Measurements from ENCODE around the gene ANKRD28.
"Not testable (repeated sequence)": the region's sequence is repeated elsewhere in the genome, so short reads cannot be mapped to it uniquely, and the experiment has no call there.

The ANKRD28 gene

GRCh38 chr3:15634671-15635070 lies 163.1 kb downstream of the ANKRD28 start:
- no peak for DNase-seq (ENCODE audit: low read depth)

GRCh38 chr3:15633766-15634598 lies 163.8 kb downstream of the ANKRD28 start:
- DNase-seq (ENCODE audit: low read depth), result no peak

DNA sequence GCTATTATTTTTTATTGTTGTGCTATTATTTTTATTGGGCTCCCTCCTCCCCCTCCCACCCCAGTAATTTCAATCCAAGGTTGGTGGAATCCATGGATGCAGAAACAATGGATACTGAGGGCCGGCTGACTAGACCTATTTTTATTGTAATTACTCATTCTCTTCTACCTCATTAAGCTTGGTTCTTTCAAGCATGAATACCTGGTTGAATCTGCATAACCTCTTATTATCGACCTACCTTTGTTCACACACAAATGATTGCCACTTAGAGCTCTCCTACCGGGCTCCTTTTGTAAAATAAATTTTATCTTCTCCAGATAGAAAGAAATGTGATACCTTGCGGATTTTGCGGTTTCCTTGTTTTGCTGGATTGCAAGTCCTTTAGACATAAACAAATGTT lies 164.6 kb downstream of the ANKRD28 start:
- DNase-seq (ENCODE audit: low read depth), result no peak

GRCh38 chr3:15632212-15632580 lies 165.6 kb downstream of the ANKRD28 start:
- DNase-seq (ENCODE audit: low read depth), result no peak

DNA sequence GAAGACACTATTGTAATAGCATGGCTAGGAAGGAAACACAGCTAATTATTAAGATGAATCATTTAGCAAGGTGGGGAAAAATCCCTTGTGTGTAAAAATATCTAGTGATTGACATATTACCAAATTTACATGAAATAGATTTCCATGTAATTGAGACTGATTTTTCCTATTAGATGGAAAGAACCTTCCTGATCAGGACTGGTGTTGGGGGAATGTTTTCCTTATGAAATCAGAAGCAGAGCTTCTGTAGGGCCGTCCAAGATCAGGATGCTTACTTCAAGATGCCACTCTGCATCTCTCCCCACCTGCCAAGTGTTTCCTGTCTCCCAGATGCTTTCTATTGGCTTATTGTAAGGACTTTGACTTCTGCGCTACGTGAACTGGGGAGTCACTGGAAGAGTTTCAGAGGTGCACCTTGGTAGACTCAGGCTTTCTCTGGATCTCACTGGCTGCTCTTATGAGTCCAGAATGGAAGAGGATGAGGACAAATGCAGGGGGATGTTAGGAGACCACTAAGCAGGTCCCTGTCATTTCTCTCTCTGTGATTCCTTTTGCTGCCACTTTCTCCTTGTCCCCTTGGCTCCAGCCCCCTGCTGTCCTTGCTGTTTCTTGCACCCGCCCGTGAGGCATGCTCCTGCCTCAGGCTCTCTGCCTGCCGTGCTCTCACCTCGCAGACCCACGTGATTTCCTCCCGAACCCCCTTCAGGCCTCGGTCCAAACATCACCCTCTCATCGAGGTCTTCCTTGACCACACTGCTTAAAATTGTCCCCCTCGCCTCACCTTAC lies 166.2 kb downstream of the ANKRD28 start:
- DNase-seq (ENCODE audit: low read depth), result no peak

- no peak for DNase-seq (ENCODE audit: low read depth)
Observed at GRCh38 chr3:15630646-15631350, 167.0 kb downstream of the ANKRD28 start.

- DNase-seq (ENCODE audit: low read depth), result peak; percentile 24
Observed at GRCh38 chr3:15629860-15630597, 167.8 kb downstream of the ANKRD28 start.

- DNase-seq (ENCODE audit: low read depth), result no peak
Observed at GRCh38 chr3:15628967-15629366, 168.8 kb downstream of the ANKRD28 start.

DNA sequence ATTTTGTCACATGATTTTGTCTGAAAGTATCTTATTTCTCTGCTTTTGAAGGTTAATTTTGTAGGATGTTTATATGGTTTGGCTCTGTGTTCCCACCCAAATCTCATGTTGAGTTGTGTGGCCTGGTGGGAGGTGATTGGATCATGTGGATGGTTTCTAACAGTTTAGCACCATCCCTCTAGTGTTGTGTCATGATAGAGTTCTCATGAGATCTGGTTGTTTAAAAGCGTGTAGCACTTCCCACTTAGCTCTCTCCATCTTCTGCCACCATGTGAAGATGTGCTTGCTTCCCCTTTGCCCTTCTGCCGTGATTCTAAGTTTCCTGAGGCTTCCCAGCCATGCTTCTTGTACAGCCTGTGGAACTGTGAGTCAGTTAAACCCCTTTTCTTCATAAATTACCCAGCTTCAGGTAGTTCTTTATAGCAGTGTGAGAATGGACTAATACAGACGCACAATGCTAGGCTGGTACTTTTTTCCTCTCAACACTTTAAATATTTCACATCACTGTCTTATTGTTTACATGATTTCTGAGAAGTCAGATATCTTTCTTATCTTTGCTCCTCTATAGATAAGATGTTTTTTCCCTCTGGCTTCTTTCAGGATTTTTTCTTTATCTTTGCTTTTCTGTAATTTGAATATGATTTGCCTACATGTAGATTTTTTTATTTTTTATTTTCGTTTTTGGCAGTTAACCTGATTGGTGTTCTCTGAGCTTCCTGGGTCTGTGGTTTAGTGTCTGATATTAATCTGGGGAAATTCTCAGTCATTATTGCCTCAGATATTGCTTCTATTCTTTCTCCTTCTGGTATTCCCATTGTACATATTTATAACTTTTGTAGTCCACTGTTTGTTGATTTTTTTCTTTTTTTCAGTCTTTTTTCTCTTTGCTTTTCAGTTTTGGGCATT lies 174.0 kb downstream of the ANKRD28 start:
- DNase-seq (ENCODE audit: low read depth), result no peak

DNA sequence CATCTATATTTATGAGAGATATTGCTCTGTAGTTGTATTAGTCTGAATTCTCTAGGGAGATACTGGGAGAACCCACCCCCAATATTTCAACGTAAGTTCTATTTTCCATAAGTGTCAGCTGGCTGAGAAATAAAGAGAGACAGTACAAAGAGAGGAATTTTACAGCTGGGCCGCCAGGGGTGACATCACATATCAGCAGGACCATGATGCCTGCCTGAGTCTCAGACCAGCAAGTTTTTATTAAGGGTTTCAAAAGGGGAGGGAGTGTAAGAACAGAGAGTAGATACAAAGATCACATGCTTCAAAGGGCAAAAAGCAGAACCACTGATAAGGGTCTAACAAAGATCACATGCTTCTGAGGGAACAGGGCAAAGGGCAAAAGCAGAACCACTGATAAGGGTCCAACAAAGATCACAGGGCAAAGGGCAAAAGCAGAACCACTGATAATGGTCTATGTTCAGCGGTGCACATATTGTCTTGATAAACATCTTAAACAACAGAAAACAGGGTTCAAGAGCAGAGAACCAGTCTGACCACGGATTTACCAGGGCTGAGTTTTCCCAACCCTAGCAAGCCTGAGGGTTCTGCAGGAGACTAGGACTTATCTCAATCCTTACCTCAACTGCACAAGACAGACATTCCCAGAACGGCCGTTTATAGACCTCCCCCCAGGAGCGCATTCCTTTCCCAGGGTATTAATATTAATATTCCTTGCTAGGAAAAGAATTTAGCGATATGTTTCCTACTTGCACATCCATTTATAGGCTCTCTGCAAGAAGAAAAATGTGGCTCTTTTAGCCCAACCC lies 177.9 kb downstream of the ANKRD28 start:
- DNase-seq (ENCODE audit: low read depth), result not testable (repeated sequence)

All from activated T-cell treated with anti-CD3 and anti-CD28 coated beads for 1 hour (primary cell).